Naive B cell (primary cell): ENCODE data around the gene TIAM1. TPM values are rescaled to one million over a fixed set of nuclear protein-coding genes. Genes with fewer than 3 reads are reported as not detected.

ENCODE experiments used
- ATAC-seq, 2 donors: fragments of 150-1000 bp; cut with Tn5 transposase; 2 replicates each; pipeline ENCODE4 v1.10.0; 2021; ENCODE audit warnings: low read depth in 2 of 2, mild to moderate bottlenecking in 2 of 2, moderate library complexity in 2 of 2
- DNase-seq: peaks from one replicate; pipeline ENCODE4 v3.0.0; 2022
- H3K27ac Mint-ChIP-seq, 6 donors: one replicate each; pipeline ENCODE4 v1.8.0; 2020 to 2022; ENCODE audit warnings: mild to moderate bottlenecking in 6 of 6, mixed read lengths in 6 of 6, moderate library complexity in 5 of 6, inconsistent platforms in 2 of 6
- H3K27me3 Mint-ChIP-seq, 3 donors: one replicate each; pipeline ENCODE4 v1.8.0; 2021 to 2022; ENCODE audit warnings: mixed read lengths in 3 of 3, mild to moderate bottlenecking in 1 of 3
- H3K36me3 Mint-ChIP-seq, 2 donors: one replicate each; pipeline ENCODE4 v1.8.0; 2020 to 2022; ENCODE audit warnings: mixed read lengths in 2 of 2, inconsistent platforms in 1 of 2, mild to moderate bottlenecking in 1 of 2
- H3K4me1 Mint-ChIP-seq, 3 donors: one replicate each; pipeline ENCODE4 v1.8.0; 2020 to 2022; ENCODE audit warnings: mixed read lengths in 3 of 3, inconsistent platforms in 1 of 3, mild to moderate bottlenecking in 1 of 3, moderate library complexity in 1 of 3
- H3K4me3 Mint-ChIP-seq, 8 donors: one replicate each; pipeline ENCODE4 v1.8.0; 2020 to 2022; ENCODE audit warnings: mild to moderate bottlenecking in 8 of 8, mixed read lengths in 8 of 8, moderate library complexity in 8 of 8, inconsistent platforms in 2 of 8
- H3K9me3 Mint-ChIP-seq, 7 donors: one replicate each; pipeline ENCODE4 v1.8.0; 2020 to 2022; ENCODE audit warnings: mixed read lengths in 7 of 7, mild to moderate bottlenecking in 5 of 7, inconsistent platforms in 2 of 7, moderate library complexity in 1 of 7
- polyA plus RNA-seq, 6 donors: library from polyadenylated mRNA; unstranded; fragments of 300-500 nt; fragmentation: Illumina TruSeq; gene quantifications; one replicate each; pipeline ENCODE4 v1.2.3, GENCODE V29; 2021; ENCODE audit warnings: low read depth in 6 of 6

The TIAM1 gene
- polyA plus RNA-seq, 6 donors from 2014 or later = 0.05 to 0.31 (median 0.11) TPM; not detected in 2

GRCh38 chr21:31368361-31368760, 24.3 kb upstream of the TIAM1 start:
- DNase-seq (no peak), ATAC-seq (no peak)
- Mint-ChIP-seq H3K27ac (peak overlapping the region in 1 of 6 donors; percentile 27), H3K9me3 (peaks cover 0 to 2% (median 0%) of the 10 kb centered on the region in 7 donors), H3K27me3 (no peaks in the 10 kb centered on the region), H3K4me1 (peaks cover 0 to 4% (median 0%) of the 10 kb centered on the region in 3 donors), H3K4me3 (no peak overlapping the region), H3K36me3 (no peaks in the 10 kb centered on the region)

DNA sequence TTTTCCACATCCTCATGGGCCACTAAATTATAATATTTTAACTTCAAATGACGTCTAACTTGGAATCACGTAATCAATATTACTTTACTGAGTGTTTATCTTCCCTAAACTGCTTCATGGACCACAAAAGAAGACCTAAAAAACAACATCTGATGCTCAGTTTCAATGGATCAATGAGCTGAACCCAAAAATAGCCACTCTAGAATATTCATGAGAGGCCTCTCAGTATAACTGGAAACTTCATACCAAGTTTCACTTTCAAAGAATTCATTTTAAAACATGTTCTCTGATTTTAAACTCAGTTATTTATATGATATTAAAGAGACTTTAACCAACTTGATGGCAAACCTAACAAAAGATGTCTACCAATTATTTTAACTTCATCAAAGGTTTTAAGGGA, 23.7 kb upstream of the TIAM1 start:
- Mint-ChIP-seq H3K27me3 (no peaks in the 10 kb centered on the region), H3K27ac (peak overlapping the region in 1 of 6 donors; percentile 43), H3K9me3 (peaks cover 0 to 2% (median 0%) of the 10 kb centered on the region in 7 donors), H3K36me3 (no peaks in the 10 kb centered on the region), H3K4me3 (no peak overlapping the region), H3K4me1 (peaks cover 0 to 4% (median 0%) of the 10 kb centered on the region in 3 donors)
- ATAC-seq = no peak
- no peak for DNase-seq

DNA sequence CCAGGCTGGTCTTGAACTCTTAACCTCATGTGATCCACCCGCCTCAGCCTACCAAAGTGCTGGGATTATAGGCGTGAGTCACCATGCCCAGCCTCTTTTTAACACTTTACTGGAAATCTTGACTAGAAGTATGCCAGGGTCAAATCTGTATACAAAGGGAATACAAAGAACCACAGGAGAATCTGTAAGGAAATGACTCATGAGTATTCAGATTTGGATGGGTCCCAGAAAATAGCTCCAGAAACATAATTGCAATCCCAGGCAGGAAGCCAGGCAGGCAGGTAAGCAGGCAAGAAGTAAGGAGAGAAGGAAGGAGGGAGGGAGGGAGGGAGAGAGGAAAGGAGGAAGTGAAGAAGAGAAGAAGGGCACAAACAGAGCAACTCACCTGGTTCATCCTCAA, 22.8 kb upstream of the TIAM1 start:
- H3K27me3 Mint-ChIP-seq = no peaks in the 10 kb centered on the region
- ATAC-seq (no peak), DNase-seq (no peak)
- H3K4me1 Mint-ChIP-seq = peaks cover 0 to 4% (median 0%) of the 10 kb centered on the region in 3 donors
- no peak overlapping the region for H3K27ac Mint-ChIP-seq
- H3K9me3 Mint-ChIP-seq = peaks cover 0 to 2% (median 0%) of the 10 kb centered on the region in 7 donors
- H3K36me3 Mint-ChIP-seq = no peaks in the 10 kb centered on the region
- H3K4me3 Mint-ChIP-seq = no peak overlapping the region

DNA sequence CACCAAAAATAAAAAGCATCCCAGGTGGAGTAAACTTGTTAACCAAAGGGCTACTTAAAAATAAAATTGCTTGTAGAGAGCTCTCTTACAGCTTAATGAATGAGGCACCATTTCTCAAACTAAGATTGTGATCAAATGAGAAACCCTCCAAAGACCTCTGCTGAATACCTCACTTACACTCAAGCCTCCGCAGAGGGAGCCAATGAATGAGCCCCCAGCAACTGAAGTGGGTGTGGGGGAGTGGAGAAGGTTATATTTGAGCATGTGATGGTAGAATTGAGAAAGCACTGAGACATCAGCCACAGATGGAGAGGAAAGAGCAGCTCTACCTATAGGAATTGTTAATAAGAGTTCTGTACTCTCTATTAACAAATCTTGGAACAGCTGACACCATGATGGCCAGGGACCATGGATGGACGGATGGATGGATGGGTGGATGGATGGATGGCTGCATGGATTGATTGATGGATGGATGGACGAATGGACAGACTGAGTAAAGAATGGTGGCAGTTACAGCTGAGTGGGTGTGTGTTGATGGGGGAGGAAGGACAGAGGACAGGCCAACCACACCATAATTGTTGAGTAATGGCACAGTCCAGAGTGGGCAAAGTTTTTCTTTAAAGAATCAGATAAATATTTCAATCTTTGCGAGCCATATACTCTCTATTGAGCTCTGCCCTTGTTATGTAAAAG, 20.3 kb upstream of the TIAM1 start:
- no peak for ATAC-seq
- H3K9me3 Mint-ChIP-seq = peaks cover 0 to 19% (median 2%) of the 10 kb centered on the region in 7 donors
- H3K27me3 Mint-ChIP-seq = no peaks in the 10 kb centered on the region
- H3K4me3 Mint-ChIP-seq = no peak overlapping the region
- DNase-seq = no peak
- peaks cover 0 to 4% (median 0%) of the 10 kb centered on the region in 3 donors for H3K4me1 Mint-ChIP-seq
- no peaks in the 10 kb centered on the region for H3K36me3 Mint-ChIP-seq
- no peak overlapping the region for H3K27ac Mint-ChIP-seq

DNA sequence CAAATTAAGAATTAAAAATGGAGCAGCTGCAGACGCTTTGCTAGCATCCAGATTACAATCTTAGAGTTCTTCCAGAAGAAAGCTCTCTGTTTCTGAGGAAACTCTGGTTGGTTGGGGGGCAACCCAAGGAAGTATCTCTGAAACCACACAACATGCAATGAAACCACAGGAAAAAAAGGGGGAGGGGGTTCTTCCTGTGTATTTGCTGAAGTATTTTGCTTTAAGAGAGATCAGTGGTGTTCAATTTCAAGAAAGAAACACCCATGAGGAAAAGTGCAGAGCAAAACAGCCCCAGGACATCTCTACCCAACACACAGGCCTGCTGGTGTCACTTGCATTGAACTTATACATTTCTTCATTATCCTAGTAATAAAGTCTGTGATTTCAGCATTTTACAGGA, 19.7 kb upstream of the TIAM1 start:
- no peaks in the 10 kb centered on the region for H3K27me3 Mint-ChIP-seq
- no peak overlapping the region for H3K4me3 Mint-ChIP-seq
- H3K27ac Mint-ChIP-seq = no peak overlapping the region
- no peak for ATAC-seq
- H3K9me3 Mint-ChIP-seq = peaks cover 0 to 24% (median 4%) of the 10 kb centered on the region in 7 donors
- DNase-seq = no peak
- peaks cover 0 to 4% (median 0%) of the 10 kb centered on the region in 3 donors for H3K4me1 Mint-ChIP-seq
- no peaks in the 10 kb centered on the region for H3K36me3 Mint-ChIP-seq

GRCh38 chr21:31360717-31361116, 16.7 kb upstream of the TIAM1 start:
- no peak overlapping the region for H3K27ac Mint-ChIP-seq
- DNase-seq (no peak), ATAC-seq (no peak)
- no peak overlapping the region for H3K4me3 Mint-ChIP-seq
- no peaks in the 10 kb centered on the region for H3K36me3 Mint-ChIP-seq
- no peaks in the 10 kb centered on the region for H3K27me3 Mint-ChIP-seq
- peaks cover 0 to 24% (median 4%) of the 10 kb centered on the region in 7 donors for H3K9me3 Mint-ChIP-seq
- H3K4me1 Mint-ChIP-seq = peaks cover 0 to 4% (median 0%) of the 10 kb centered on the region in 3 donors

DNA sequence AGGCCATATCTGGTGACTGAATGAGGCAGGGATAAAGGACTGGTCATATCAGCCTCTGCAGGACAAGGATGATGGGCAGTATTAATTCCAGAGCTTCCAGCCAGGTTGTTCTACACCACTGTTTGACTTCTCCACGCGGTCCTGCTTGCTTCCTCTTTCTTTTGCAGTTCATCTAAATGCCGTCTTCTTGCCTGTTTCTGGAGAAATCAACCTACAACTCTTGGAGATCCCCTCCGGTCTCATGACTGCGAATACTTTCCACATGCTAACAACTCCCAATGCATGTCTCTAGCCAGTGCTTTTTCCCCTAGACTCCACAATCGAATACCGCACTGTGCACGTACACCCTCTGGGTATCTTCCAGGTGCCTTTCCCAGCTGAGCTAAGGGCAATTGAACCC, 14.1 kb upstream of the TIAM1 start:
- no peak for DNase-seq
- H3K4me3 Mint-ChIP-seq = no peak overlapping the region
- H3K36me3 Mint-ChIP-seq = no peaks in the 10 kb centered on the region
- peaks cover 0 to 24% (median 4%) of the 10 kb centered on the region in 7 donors for H3K9me3 Mint-ChIP-seq
- no peaks in the 10 kb centered on the region for H3K4me1 Mint-ChIP-seq
- H3K27ac Mint-ChIP-seq = no peak overlapping the region
- ATAC-seq = no peak
- no peaks in the 10 kb centered on the region for H3K27me3 Mint-ChIP-seq

- Mint-ChIP-seq H3K9me3 (peaks cover 0 to 24% (median 4%) of the 10 kb centered on the region in 7 donors), H3K4me3 (no peak overlapping the region), H3K36me3 (no peaks in the 10 kb centered on the region), H3K4me1 (no peaks in the 10 kb centered on the region), H3K27me3 (no peaks in the 10 kb centered on the region), H3K27ac (no peak overlapping the region)
- ATAC-seq (no peak), DNase-seq (no peak)
These were observed 12.4 kb upstream of the TIAM1 start for GRCh38 chr21:31356440-31356839.

DNA sequence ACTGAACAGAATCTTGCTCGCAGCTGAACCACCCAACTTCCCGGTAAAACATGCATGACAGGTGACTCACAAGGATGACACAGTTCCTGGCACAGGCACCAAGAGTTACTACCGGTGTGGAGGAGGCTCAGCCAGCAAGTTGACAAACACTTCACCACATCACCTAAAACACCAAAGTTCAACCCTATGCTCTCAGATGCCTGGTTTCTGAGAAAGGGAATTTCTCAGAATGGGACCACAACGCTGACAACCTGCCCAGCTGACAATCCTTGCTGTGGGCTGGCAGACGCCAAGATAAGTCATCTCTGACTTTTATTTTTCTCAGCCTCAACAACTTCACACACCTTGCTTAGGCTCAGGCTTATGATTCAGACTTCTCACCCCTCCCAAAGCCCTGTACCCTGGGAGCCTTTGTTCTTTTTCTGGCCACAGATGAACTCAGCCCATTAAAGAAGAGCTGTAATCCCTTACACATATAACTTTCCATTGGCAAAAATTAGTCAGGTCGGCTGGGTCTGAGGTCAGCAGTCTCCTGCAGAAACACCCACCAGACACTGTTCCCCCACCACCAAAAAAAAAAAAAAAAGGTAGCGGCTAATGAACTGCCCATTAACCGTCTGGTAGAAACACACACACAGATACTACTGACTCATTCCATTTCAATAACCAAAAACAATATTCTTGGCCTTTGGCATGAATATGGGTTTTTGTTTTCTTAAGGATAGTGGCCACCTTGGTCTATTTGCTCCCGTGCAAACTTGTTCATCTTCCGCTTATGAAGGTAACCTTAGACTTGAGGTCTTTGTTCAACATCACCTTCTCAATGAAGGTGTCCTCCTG, 10.8 kb upstream of the TIAM1 start:
- Mint-ChIP-seq H3K36me3 (no peaks in the 10 kb centered on the region), H3K9me3 (peaks cover 0 to 16% (median 4%) of the 10 kb centered on the region in 7 donors), H3K27ac (no peak overlapping the region), H3K4me3 (no peak overlapping the region), H3K27me3 (no peaks in the 10 kb centered on the region), H3K4me1 (no peaks in the 10 kb centered on the region)
- ATAC-seq (no peak), DNase-seq (no peak)

GRCh38 chr21:31354122-31354521, 10.1 kb upstream of the TIAM1 start:
- H3K4me3 Mint-ChIP-seq = no peak overlapping the region
- no peak for DNase-seq
- peaks cover 0 to 9% (median under 1%) of the 10 kb centered on the region in 7 donors for H3K9me3 Mint-ChIP-seq
- H3K27me3 Mint-ChIP-seq = no peaks in the 10 kb centered on the region
- no peak overlapping the region for H3K27ac Mint-ChIP-seq
- no peak for ATAC-seq
- H3K4me1 Mint-ChIP-seq = no peaks in the 10 kb centered on the region
- H3K36me3 Mint-ChIP-seq = no peaks in the 10 kb centered on the region

- Mint-ChIP-seq H3K4me1 (no peaks in the 10 kb centered on the region), H3K36me3 (no peaks in the 10 kb centered on the region), H3K27me3 (no peaks in the 10 kb centered on the region), H3K9me3 (peaks cover 0 to 8% (median 0%) of the 10 kb centered on the region in 7 donors), H3K4me3 (no peak overlapping the region), H3K27ac (no peak overlapping the region)
- DNase-seq (no peak), ATAC-seq (no peak)
These were observed 8.8 kb upstream of the TIAM1 start for GRCh38 chr21:31352836-31353235.

- no peak overlapping the region for H3K4me3 Mint-ChIP-seq
- no peaks in the 10 kb centered on the region for H3K36me3 Mint-ChIP-seq
- ATAC-seq (no peak), DNase-seq (no peak)
- H3K27me3 Mint-ChIP-seq = no peaks in the 10 kb centered on the region
- peaks cover 0 to 8% (median 0%) of the 10 kb centered on the region in 7 donors for H3K9me3 Mint-ChIP-seq
- H3K27ac Mint-ChIP-seq = no peak overlapping the region
- no peaks in the 10 kb centered on the region for H3K4me1 Mint-ChIP-seq
These were observed 7.9 kb upstream of the TIAM1 start for GRCh38 chr21:31351960-31352359.

DNA sequence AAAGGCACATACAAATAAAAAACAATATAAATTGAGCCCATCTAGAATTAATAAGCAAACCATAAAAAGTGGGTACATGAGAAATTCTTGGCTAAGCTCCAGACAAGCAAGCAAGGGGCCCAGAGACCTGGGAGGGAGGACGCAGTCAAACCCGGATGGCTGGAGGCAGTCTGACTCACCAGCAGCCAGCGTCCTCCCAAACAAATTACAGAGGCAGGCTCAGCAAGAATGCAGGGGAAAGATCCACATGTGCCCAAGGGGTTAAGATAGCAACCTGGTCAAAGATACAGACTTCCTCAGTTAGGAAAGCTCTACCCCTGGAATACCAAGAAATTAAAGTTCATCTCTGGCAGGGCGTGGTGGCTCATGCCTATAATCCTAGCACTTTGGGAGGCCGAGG, 7.4 kb upstream of the TIAM1 start:
- peaks cover 0 to 8% (median 0%) of the 10 kb centered on the region in 7 donors for H3K9me3 Mint-ChIP-seq
- no peaks in the 10 kb centered on the region for H3K36me3 Mint-ChIP-seq
- no peak for ATAC-seq
- H3K4me3 Mint-ChIP-seq = no peak overlapping the region
- no peaks in the 10 kb centered on the region for H3K27me3 Mint-ChIP-seq
- no peaks in the 10 kb centered on the region for H3K4me1 Mint-ChIP-seq
- DNase-seq = no peak
- H3K27ac Mint-ChIP-seq = no peak overlapping the region

GRCh38 chr21:31349208-31349607, 5.1 kb upstream of the TIAM1 start:
- H3K27me3 Mint-ChIP-seq = peaks cover 3 to 10% (median 9%) of the 10 kb centered on the region in 3 donors
- ATAC-seq (no peak), DNase-seq (no peak)
- H3K4me3 Mint-ChIP-seq = no peak overlapping the region
- peaks cover 0 to 8% (median 0%) of the 10 kb centered on the region in 7 donors for H3K9me3 Mint-ChIP-seq
- H3K27ac Mint-ChIP-seq = no peak overlapping the region
- H3K36me3 Mint-ChIP-seq = no peaks in the 10 kb centered on the region
- H3K4me1 Mint-ChIP-seq = peaks cover 2 to 3% (median 3%) of the 10 kb centered on the region in 3 donors
